HG03442 (cell line): ENCODE results near the gene DNMBP.
"Not testable (repeated sequence)": the region's sequence is repeated elsewhere in the genome, so short reads cannot be mapped to it uniquely, and the experiment has no call there.

Source experiments
- ATAC-seq: cut with Tn5 transposase; IDR thresholded peaks from one replicate; pipeline ENCODE4 v1.9.1; 2021; ENCODE audit warnings: mild to moderate bottlenecking, moderate library complexity; ENCODE audit not compliant: unreplicated experiment

DNMBP gene

GRCh38 chr10:99958806-99959205, 50.9 kb downstream of the DNMBP start:
- ATAC-seq: no peak

GRCh38 chr10:99958302-99958701, 51.4 kb downstream of the DNMBP start:
- no peak for ATAC-seq

- not testable (repeated sequence) for ATAC-seq
Observed at GRCh38 chr10:99953510-99953909, 56.2 kb downstream of the DNMBP start.

- ATAC-seq: no peak
Observed at GRCh38 chr10:99952799-99953198, 56.9 kb downstream of the DNMBP start.

- not testable (repeated sequence) for ATAC-seq
Observed at GRCh38 chr10:99946051-99946450, 63.7 kb downstream of the DNMBP start.

- no peak for ATAC-seq
Observed at GRCh38 chr10:99945263-99945662, 64.5 kb downstream of the DNMBP start.

- ATAC-seq: no peak
Observed at GRCh38 chr10:99944860-99945259, 64.9 kb downstream of the DNMBP start.

GRCh38 chr10:99943908-99944307, 65.8 kb downstream of the DNMBP start:
- ATAC-seq: no peak

GRCh38 chr10:99941942-99942820, 67.6 kb downstream of the DNMBP start:
- ATAC-seq: no peak

- peak; percentile 94 for ATAC-seq
Observed at GRCh38 chr10:99938563-99938962, 71.2 kb downstream of the DNMBP start.

GRCh38 chr10:99937630-99938029, 72.1 kb downstream of the DNMBP start:
- ATAC-seq: no peak

GRCh38 chr10:99932203-99932957, 77.4 kb downstream of the DNMBP start:
- not testable (repeated sequence) for ATAC-seq

GRCh38 chr10:99930731-99931550, 78.8 kb downstream of the DNMBP start:
- ATAC-seq: no peak

- no peak for ATAC-seq
Observed at GRCh38 chr10:99929360-99929759, 80.4 kb downstream of the DNMBP start.

- no peak for ATAC-seq
Observed at GRCh38 chr10:99927721-99928280, 81.9 kb downstream of the DNMBP start.

GRCh38 chr10:99926925-99927720, 82.6 kb downstream of the DNMBP start:
- ATAC-seq: no peak

GRCh38 chr10:99924451-99925255, 85.1 kb downstream of the DNMBP start:
- no peak for ATAC-seq

GRCh38 chr10:99921948-99922347, 87.8 kb downstream of the DNMBP start:
- no peak for ATAC-seq

- no peak for ATAC-seq
Observed at GRCh38 chr10:99920901-99921300, 88.8 kb downstream of the DNMBP start.
